K562 (cell line): ENCODE data around the gene PGAP2. TPM values are rescaled to one million over a fixed set of nuclear protein-coding genes. Genes with fewer than 3 reads are reported as not detected.

Experiments
- CBX5 ChIP-seq: IDR thresholded peaks from 2 replicates; pipeline ENCODE4 v1.6.1; 2014; ENCODE audit warnings: low read depth, borderline replicate concordance
- ETS2 ChIP-seq: IDR thresholded peaks from 2 replicates; pipeline ENCODE4 v1.6.1; 2016; ENCODE audit warnings: borderline replicate concordance, missing genetic modification characterization, mild to moderate bottlenecking, moderate library complexity, missing compliant biosample characterization; ENCODE audit not compliant: poor library complexity, severe bottlenecking
- HMG20A ChIP-seq: fragments of 450-650 bp; formaldehyde crosslinking; conservative IDR thresholded peaks from 2 replicates; pipeline ENCODE4 v1.4.0; 2020; ENCODE audit warnings: mild to moderate bottlenecking, mixed read lengths
- IRF9 ChIP-seq: fragments of 450-650 bp; IDR thresholded peaks from 2 replicates; pipeline ENCODE4 v1.6.1; 2016; ENCODE audit warnings: missing biosample characterization, missing genetic modification characterization
- JUN ChIP-seq, 2 experiments: sonication (generic) in 1 of 2; formaldehyde crosslinking in 1 of 2; IDR thresholded peaks; 2 replicates each; pipeline versions ENCODE4 v1.6.1 to v1.8.0; 2012 to 2022; ENCODE audit warnings: borderline replicate concordance in 2 of 2, mild to moderate bottlenecking in 2 of 2, improper control_type of control experiment in 1 of 2, low read depth in 1 of 2, low read length in 1 of 2, missing genetic modification reagents in 1 of 2
- KAT2B ChIP-seq: IDR thresholded peaks from one replicate; pipeline ENCODE4 v1.6.1; 2012; ENCODE audit warnings: low read depth, mild to moderate bottlenecking, control low read depth, inconsistent platforms, low read length, moderate library complexity
- MTA1 ChIP-seq: fragments of 450-650 bp; IDR thresholded peaks from 2 replicates; pipeline ENCODE4 v1.6.1; 2017; ENCODE audit warnings: borderline replicate concordance
- NFYB ChIP-seq: IDR thresholded peaks from 2 replicates; pipeline ENCODE4 v1.6.1; 2011; ENCODE audit warnings: mild to moderate bottlenecking, moderate library complexity; ENCODE audit not compliant: insufficient read length; ENCODE audit errors: extremely low read depth
- PTTG1 ChIP-seq: fragments of 450-650 bp; IDR thresholded peaks from 2 replicates; pipeline ENCODE4 v1.6.1; 2016; ENCODE audit warnings: low read depth, mild to moderate bottlenecking, missing genetic modification characterization, missing compliant biosample characterization
- RAD21 ChIP-seq, 2 experiments: fragments of 250-450 bp in 1 of 2; fragments of 450-650 bp in 1 of 2; sonication (Bioruptor Pico) in 1 of 2; formaldehyde crosslinking in 1 of 2; IDR thresholded peaks in 1 of 2; conservative IDR thresholded peaks in 1 of 2; 2 replicates each; pipeline versions ENCODE4 v1.4.0 to v1.8.0; 2020 to 2022; ENCODE audit warnings: mild to moderate bottlenecking in 2 of 2, moderate library complexity in 1 of 2
- RBM25 ChIP-seq: fragments of 200-400 bp; formaldehyde crosslinking; IDR thresholded peaks from 2 replicates; pipeline ENCODE4 v1.6.1; 2018; ENCODE audit warnings: low read length, low read depth, moderate library complexity; ENCODE audit not compliant: severe bottlenecking
- RBM34 ChIP-seq: fragments of 200-400 bp; formaldehyde crosslinking; IDR thresholded peaks from 2 replicates; pipeline ENCODE4 v1.6.1; 2018; ENCODE audit warnings: low read length, borderline replicate concordance; ENCODE audit not compliant: insufficient read depth
- RHOXF2B ChIP-seq: fragments of 250-450 bp; sonication (Bioruptor Pico); conservative IDR thresholded peaks from 2 replicates; pipeline ENCODE4 v1.5.1; 2021
- RUNX1 ChIP-seq: sonication (generic); IDR thresholded peaks from 2 replicates; pipeline ENCODE4 v1.6.1; 2016; ENCODE audit warnings: antibody characterized with exemption, low read depth
- SRSF7 ChIP-seq: fragments of 200-400 bp; formaldehyde crosslinking; optimal IDR thresholded peaks from 2 replicates; pipeline ENCODE3; 2017; ENCODE audit warnings: mild to moderate bottlenecking, low read depth, low read length
- TEAD4 ChIP-seq, 2 experiments: sonication (generic) in 1 of 2; formaldehyde crosslinking in 1 of 2; IDR thresholded peaks; 2 replicates each; pipeline versions ENCODE4 v1.6.1 to v1.8.0; 2012 to 2022; ENCODE audit warnings: borderline replicate concordance in 1 of 2, inconsistent platforms in 1 of 2, low read length in 1 of 2, mild to moderate bottlenecking in 1 of 2, missing genetic modification reagents in 1 of 2
- THRB ChIP-seq: fragments of 450-650 bp; formaldehyde crosslinking; conservative IDR thresholded peaks from 2 replicates; pipeline ENCODE4 v1.4.0; 2022; ENCODE audit warnings: mild to moderate bottlenecking, missing genetic modification characterization
- USF1 ChIP-seq: sonication (generic); formaldehyde crosslinking; IDR thresholded peaks from 2 replicates; pipeline ENCODE4 v1.9.0; 2022; ENCODE audit warnings: mild to moderate bottlenecking, missing genetic modification reagents
- XRCC3 ChIP-seq: fragments of 450-650 bp; IDR thresholded peaks from 2 replicates; pipeline ENCODE4 v1.6.1; 2017; ENCODE audit warnings: mild to moderate bottlenecking, moderate library complexity
- ZNF274 ChIP-seq: IDR thresholded peaks from 2 replicates; pipeline ENCODE4 v1.6.1; 2011; ENCODE audit warnings: low read depth, mild to moderate bottlenecking, low read length, moderate library complexity, borderline replicate concordance
- ZNF408 ChIP-seq: fragments of 250-450 bp; sonication (Bioruptor Pico); IDR thresholded peaks from 2 replicates; pipeline ENCODE4 v1.4.0; 2020; ENCODE audit warnings: low read depth, mild to moderate bottlenecking, moderate library complexity
- ZNF41 ChIP-seq: fragments of 250-450 bp; sonication (Bioruptor Pico); conservative IDR thresholded peaks from 2 replicates; pipeline ENCODE4 v1.4.0; 2020; ENCODE audit warnings: mild to moderate bottlenecking
- polyA plus RNA-seq, 8 experiments: library from polyadenylated mRNA; depleted of rRNA in 4 of 8; stranded (reverse) in 5 of 8; unstranded in 3 of 8; fragments of >200 nt; fragmentation: Nextera tagmentation in 2 of 8; fragmentation: Illumina TruSeq in 1 of 8; extraction: Ambion mirVana in 2 of 8; extraction: Trizol in 1 of 8; gene quantifications; 2 replicates each; pipeline versions ENCODE4 v1.2.1 to v1.2.3, GENCODE V29; 2011 to 2014; ENCODE audit warnings: inconsistent platforms in 1 of 8, missing spikeins in 1 of 8
- total RNA-seq, 7 experiments: library from RNA; depleted of rRNA in 6 of 7; stranded (reverse); fragments of >200 nt in 6 of 7; fragmentation: Illumina TruSeq in 2 of 7; extraction: Trizol in 2 of 7; gene quantifications; 2 replicates each; pipeline versions ENCODE4 v1.2.1 to v1.2.3, GENCODE V29; 2011 to 2021; ENCODE audit warnings: low replicate concordance in 1 of 7
- TF ChIP-seq, protein P1 (sequence below): fragments of 450-650 bp; IDR thresholded peaks from one replicate; pipeline ENCODE4 v1.6.1; 2018; ENCODE audit warnings: mild to moderate bottlenecking, moderate library complexity; ENCODE audit not compliant: partially characterized antibody

Gene PGAP2
- total and polyA plus RNA-seq, 9 of the 15 experiments (the other 6 are each of a cell fraction or from before 2014, with no cell fraction given), result 17.9 to 47.2 (median 33.7) TPM

DNA sequence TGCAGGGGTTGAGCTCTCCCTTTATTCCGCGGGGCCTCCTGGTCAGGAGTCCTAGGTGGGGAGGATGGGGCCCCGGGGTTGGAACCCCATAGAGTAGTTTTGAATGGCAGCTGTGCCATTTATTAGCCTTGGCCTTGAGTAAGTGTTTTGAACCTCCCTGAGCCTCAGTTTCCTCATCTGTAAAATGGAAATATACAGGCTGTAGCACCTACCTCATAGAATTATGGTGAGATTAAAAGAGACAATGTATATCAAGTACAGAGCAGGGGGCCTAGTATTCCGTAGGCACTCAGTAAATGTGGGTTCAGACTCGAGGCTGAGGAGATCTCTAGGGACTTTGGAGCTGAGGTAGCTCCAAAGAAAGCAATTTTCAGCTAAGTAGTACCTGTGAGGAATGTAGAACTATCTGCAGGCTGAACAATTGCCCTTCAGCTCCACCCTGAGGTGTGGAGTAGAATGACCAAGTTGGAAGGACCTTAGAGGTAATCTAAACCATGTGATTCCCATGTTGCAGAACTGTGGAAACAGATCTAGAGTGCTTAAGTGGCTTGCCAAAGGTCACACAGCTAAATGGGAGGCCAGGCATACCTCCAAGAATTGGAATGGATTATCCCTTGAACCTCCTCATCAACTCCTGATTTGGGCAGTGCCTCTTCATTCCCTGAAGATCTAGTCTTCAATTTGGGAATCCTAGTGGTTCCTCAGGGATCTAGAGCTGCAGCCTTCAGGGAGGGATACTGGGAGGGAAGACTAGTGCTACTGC is 682 bp downstream of the PGAP2 start (continued):
- TF ChIP-seq ZNF408 (no peak), MTA1 (no peak), USF1 (CRISPR knock-in tag) (peak; percentile 63), RHOXF2B (CRISPR knock-in tag) (no peak), HMG20A (no peak), IRF9 (no peak), NFYB (no peak), JUN (IDR thresholded peaks at IDR 0.05; ENCODE audit: borderline replicate concordance, low read depth, low read length) (no peak), JUN (CRISPR knock-in tag; IDR thresholded peaks at IDR 0.05; ENCODE audit: borderline replicate concordance) (no peak), RBM34 (no peak), RUNX1 (no peak), THRB (no peak), KAT2B (no peak), ZNF41 (CRISPR knock-in tag) (no peak), XRCC3 (no peak), RBM25 (peak; percentile 88), PTTG1 (no peak), ETS2 (tag) (no peak), ZNF274 (no peak), TEAD4 (IDR thresholded peaks at IDR 0.05; ENCODE audit: low read length) (peak; percentile 57), TEAD4 (CRISPR knock-in tag; IDR thresholded peaks at IDR 0.05; ENCODE audit: borderline replicate concordance) (no peak; the same call in 1 of the 2 replicates), RAD21 (CRISPR knock-in tag; conservative IDR thresholded peaks at IDR 0.05 in 1 of 2, IDR thresholded peaks at IDR 0.05 in 1 of 2) (peak; percentile 47 to 77), CBX5 (no peak), SRSF7 (no peak)
- TF ChIP-seq, protein P1, sequence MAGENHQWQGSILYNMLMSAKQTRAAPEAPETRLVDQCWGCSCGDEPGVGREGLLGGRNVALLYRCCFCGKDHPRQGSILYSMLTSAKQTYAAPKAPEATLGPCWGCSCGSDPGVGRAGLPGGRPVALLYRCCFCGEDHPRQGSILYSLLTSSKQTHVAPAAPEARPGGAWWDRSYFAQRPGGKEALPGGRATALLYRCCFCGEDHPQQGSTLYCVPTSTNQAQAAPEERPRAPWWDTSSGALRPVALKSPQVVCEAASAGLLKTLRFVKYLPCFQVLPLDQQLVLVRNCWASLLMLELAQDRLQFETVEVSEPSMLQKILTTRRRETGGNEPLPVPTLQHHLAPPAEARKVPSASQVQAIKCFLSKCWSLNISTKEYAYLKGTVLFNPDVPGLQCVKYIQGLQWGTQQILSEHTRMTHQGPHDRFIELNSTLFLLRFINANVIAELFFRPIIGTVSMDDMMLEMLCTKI, result no peak
